Upper lobe of left lung (tissue), 6 donors: ENCODE measurements around the gene LRTM2. TPM values are rescaled to one million over a fixed set of nuclear protein-coding genes. Genes with fewer than 3 reads are reported as not detected.
A peak's percentile ranks its signal among the peaks of the same experiment; 100 is the strongest.

Experiments
- ATAC-seq, 2 donors: fragments of 200-7000 bp; cut with Tn5 transposase; one replicate each; pipeline ENCODE4 v1.9.1; 2022; ENCODE audit warnings: mild to moderate bottlenecking in 2 of 2, moderate library complexity in 2 of 2; ENCODE audit not compliant: low FRiP score in 2 of 2
- DNase-seq, 2 donors: peaks; one replicate each; pipeline ENCODE4 v3.0.0-alpha.2; 2019 to 2020
- H3K27ac ChIP-seq, 4 donors: fragments of 200-600 bp; sonication (generic); one replicate each; pipeline ENCODE4 v1.5.1; 2016 to 2019
- H3K27me3 ChIP-seq, 4 donors: fragments of 200-600 bp; sonication (generic); one replicate each; pipeline ENCODE4 v1.5.1; 2017 to 2019
- H3K36me3 ChIP-seq, 4 donors: fragments of 200-600 bp; sonication (generic); one replicate each; pipeline ENCODE4 v1.5.1; 2016 to 2019
- H3K4me1 ChIP-seq, 4 donors: fragments of 200-600 bp; sonication (generic); one replicate each; pipeline ENCODE4 v1.5.1; 2018 to 2019
- H3K4me3 ChIP-seq, 4 donors: fragments of 200-600 bp; sonication (generic); one replicate each; pipeline ENCODE4 v1.5.1; 2017 to 2019; ENCODE audit warnings: mild to moderate bottlenecking in 2 of 4, moderate library complexity in 1 of 4
- H3K9me3 ChIP-seq, 4 donors: fragments of 200-600 bp; sonication (generic); one replicate each; pipeline ENCODE4 v1.5.1; 2018 to 2019
- EP300 ChIP-seq, 4 donors: sonication (generic); formaldehyde crosslinking; IDR thresholded peaks; one replicate each; pipeline ENCODE4 v1.5.1; 2017; ENCODE audit warnings: antibody characterized with exemption in 4 of 4, control low read depth in 2 of 4
- POLR2A ChIP-seq, 4 donors: fragments of 450-650 bp; IDR thresholded peaks; one replicate each; pipeline ENCODE4 v1.5.1; 2016 to 2017; ENCODE audit warnings: antibody characterized with exemption in 4 of 4, mild to moderate bottlenecking in 2 of 4
- POLR2AphosphoS5 ChIP-seq, 2 donors: sonication (generic); formaldehyde crosslinking; IDR thresholded peaks; one replicate each; pipeline ENCODE4 v1.5.1; 2017; ENCODE audit warnings: antibody characterized with exemption in 2 of 2
- WGBS, 2 donors: methylation state at CpG; one replicate each; pipeline ENCODE4 v1.1.5; 2017 to 2018; 5-methylcytosine and 5-hydroxymethylcytosine counted together
- total RNA-seq, 6 donors: library from RNA; depleted of rRNA in 4 of 6; stranded (reverse); fragments of >200 nt in 4 of 6; gene quantifications; one replicate each; pipeline versions ENCODE4 v1.1.0 to v1.2.1, GENCODE V29; 2016 to 2021
- TF ChIP-seq, protein P1 (sequence below), 6 experiments: fragments of 450-650 bp in 4 of 6; fragments of 200-600 bp in 2 of 6; sonication (generic) in 2 of 6; IDR thresholded peaks; one replicate each; pipeline ENCODE4 v1.5.1; 2016 to 2019; ENCODE audit warnings: antibody characterized with exemption in 6 of 6
- donor health status: DM: no; HTN: no; CAD: no; lungs with moderate emphysema.
- donor health status: DM: no; HTN: yes; CAD: no; lungs with severe emphysema.

LRTM2 gene
- total RNA-seq, 6 donors from 2014 or later, result not detected

DNA sequence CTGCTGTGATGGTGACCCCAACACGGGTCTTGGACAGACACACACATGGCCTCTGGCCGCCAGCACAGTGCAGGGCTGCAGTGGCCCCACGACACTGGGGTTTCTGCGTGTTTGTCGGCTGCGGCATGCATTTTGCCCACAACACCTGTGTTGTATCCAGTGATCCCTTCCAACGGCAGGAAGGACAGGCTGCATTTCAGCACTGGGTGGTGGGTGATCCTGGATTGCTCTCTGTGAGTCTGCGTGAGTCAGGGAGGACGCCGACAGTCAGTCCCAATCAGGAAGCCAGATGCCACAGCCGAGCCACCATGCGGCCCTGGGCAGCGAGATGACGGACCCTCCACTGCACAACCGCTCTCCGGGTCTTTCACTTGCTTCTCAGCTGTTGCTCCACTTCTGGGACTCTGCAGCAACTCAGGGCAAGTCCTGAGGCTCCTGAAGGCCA is 20.6 kb downstream of the LRTM2 start:
- H3K27ac ChIP-seq, result no peak overlapping the region
- no peaks in the 10 kb centered on the region for H3K27me3 ChIP-seq
- H3K36me3 ChIP-seq, result no peaks in the 10 kb centered on the region
- WGBS, 2 donors, result 64 to 92% methylated on average over 3 to 16 of the region's 16 CpGs
- DNase-seq, result peak in 1 of 2 donors; percentile 52
- no peak for ATAC-seq
- H3K9me3 ChIP-seq, result no peaks in the 10 kb centered on the region
- TF ChIP-seq, protein P1, sequence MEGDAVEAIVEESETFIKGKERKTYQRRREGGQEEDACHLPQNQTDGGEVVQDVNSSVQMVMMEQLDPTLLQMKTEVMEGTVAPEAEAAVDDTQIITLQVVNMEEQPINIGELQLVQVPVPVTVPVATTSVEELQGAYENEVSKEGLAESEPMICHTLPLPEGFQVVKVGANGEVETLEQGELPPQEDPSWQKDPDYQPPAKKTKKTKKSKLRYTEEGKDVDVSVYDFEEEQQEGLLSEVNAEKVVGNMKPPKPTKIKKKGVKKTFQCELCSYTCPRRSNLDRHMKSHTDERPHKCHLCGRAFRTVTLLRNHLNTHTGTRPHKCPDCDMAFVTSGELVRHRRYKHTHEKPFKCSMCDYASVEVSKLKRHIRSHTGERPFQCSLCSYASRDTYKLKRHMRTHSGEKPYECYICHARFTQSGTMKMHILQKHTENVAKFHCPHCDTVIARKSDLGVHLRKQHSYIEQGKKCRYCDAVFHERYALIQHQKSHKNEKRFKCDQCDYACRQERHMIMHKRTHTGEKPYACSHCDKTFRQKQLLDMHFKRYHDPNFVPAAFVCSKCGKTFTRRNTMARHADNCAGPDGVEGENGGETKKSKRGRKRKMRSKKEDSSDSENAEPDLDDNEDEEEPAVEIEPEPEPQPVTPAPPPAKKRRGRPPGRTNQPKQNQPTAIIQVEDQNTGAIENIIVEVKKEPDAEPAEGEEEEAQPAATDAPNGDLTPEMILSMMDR (IDR thresholded peaks at IDR 0.05), result no peak
- H3K4me1 ChIP-seq, result no peaks in the 10 kb centered on the region
- no peak overlapping the region for H3K4me3 ChIP-seq

DNA sequence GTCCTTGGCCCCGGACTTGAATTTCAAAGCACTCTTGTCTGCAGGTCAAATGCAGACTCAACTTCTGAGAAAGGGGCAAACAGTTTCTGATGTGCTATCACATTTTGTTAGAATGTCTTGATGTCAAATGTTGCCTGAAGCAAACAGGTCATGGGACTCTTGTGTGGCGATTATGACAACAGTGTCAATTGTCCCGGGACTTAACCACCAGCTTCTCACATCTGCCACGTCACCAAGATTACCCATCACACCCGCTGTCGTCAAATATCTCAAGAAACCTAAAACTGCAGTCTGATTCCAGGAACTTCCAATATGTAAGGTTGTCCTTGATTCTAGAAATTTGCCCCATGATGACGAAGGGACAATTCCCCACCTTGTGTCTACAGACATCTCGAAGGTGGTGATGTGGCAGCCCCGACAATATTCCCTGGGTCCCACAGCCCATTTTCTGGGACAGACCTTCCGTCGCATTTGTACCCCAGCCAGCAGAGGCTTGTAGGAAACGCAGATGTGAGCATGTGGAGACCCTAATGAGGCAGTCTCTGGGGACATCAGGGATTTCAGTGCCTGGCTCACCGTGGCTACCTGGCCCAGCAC is 21.3 kb downstream of the LRTM2 start:
- WGBS, 2 donors, result 82 to 86% methylated on average over 9 to 13 of the region's 13 CpGs
- DNase-seq (no peak), ATAC-seq (no peak)
- H3K4me3 ChIP-seq, result no peak overlapping the region
- no peaks in the 10 kb centered on the region for H3K27me3 ChIP-seq
- no peak overlapping the region for H3K27ac ChIP-seq
- no peaks in the 10 kb centered on the region for H3K4me1 ChIP-seq
- H3K36me3 ChIP-seq, result no peaks in the 10 kb centered on the region
- TF ChIP-seq EP300 (IDR thresholded peaks at IDR 0.05) (no peak), POLR2AphosphoS5 (IDR thresholded peaks at IDR 0.05) (no peak), POLR2A (IDR thresholded peaks at IDR 0.05) (no peak)
- TF ChIP-seq, protein P1 (IDR thresholded peaks at IDR 0.05), result no peak
- no peaks in the 10 kb centered on the region for H3K9me3 ChIP-seq

DNA sequence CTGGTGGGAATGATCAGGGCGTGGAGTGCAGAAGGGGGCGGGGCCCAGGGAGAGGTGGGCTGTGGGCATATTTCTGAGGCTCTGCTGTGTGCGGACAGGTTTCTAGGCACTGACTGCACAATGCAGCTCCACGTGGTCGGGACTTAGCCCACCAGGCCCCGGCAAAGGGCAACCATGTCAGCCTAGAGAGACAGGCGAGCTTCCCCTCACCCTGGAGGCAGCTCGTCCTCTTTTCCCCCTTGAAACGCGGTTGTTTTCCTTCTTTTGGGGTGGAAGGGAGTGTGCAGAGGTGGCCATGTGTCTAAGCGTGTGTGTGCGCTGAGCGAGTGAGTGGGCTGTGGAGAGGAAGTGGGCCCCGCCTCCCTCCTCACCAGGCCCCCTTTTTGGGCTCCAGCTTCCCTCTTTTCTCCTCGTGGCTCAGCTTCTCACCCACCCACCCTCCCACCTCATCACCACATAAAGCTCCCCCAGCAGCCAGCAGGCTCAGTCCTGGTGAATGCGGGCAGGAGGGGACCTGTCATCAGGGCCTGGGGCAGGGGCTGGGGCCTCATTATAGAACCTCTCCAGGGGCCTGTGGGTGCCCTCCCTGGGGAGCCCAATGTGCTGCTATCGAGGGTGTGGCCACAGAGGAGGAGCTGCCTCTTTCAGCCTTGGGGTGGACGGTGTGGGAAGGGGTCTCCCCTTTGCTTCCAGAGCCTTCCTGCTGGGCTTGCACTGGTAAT is 22.0 kb downstream of the LRTM2 start:
- WGBS, 2 donors, result 58 to 69% methylated on average over 14 to 18 of the region's 18 CpGs
- H3K4me3 ChIP-seq, result no peak overlapping the region
- no peak overlapping the region for H3K27ac ChIP-seq
- TF ChIP-seq POLR2A (IDR thresholded peaks at IDR 0.05), result no peak
- no peak for TF ChIP-seq POLR2AphosphoS5 (IDR thresholded peaks at IDR 0.05)
- TF ChIP-seq EP300 (IDR thresholded peaks at IDR 0.05), result no peak
- TF ChIP-seq, protein P1 (IDR thresholded peaks at IDR 0.05), result no peak
- no peaks in the 10 kb centered on the region for H3K4me1 ChIP-seq
- no peaks in the 10 kb centered on the region for H3K9me3 ChIP-seq
- DNase-seq (peak in 1 of 2 donors; percentile 16), ATAC-seq (peak in 1 of 2 donors; percentile 17)
- no peaks in the 10 kb centered on the region for H3K36me3 ChIP-seq
- H3K27me3 ChIP-seq, result no peaks in the 10 kb centered on the region

DNA sequence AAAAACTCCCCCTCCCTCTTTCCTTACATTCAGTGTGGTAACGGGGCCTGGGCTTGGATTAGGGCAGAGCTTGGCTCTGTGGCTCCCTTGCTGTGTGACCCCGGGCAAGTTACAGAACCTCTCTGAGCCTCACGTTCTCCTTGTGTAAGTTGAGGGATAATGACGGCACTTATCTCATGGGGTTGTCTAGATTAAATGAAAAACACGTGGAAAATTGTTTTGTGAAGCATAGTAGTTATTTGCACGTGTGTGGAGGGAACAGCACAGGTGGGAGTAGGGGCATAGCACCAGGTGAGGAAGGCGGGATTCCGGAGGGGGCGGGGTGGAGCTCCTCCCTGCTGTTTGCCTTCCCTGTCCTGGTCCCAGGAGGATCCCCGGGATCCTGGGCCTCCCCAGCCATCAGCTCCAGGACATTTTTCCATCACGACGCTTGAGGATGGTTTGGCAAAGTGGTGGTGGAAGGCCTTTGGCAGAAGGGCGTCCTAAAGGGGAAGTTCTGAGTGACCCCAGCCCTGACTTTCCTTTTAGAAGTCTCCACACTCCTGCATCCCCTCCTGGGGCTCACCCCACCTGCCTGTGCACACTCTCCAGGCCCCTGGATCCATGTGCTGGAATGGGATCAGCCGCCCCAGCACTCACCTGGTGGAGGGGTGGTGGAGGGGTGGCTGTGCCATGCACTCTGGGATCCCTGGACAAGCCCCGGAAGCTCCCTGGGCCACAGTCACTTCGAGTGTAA is 22.7 kb downstream of the LRTM2 start:
- DNase-seq, result no peak
- no peak for ATAC-seq
- no peak for TF ChIP-seq POLR2AphosphoS5 (IDR thresholded peaks at IDR 0.05)
- no peak for TF ChIP-seq POLR2A (IDR thresholded peaks at IDR 0.05)

DNA sequence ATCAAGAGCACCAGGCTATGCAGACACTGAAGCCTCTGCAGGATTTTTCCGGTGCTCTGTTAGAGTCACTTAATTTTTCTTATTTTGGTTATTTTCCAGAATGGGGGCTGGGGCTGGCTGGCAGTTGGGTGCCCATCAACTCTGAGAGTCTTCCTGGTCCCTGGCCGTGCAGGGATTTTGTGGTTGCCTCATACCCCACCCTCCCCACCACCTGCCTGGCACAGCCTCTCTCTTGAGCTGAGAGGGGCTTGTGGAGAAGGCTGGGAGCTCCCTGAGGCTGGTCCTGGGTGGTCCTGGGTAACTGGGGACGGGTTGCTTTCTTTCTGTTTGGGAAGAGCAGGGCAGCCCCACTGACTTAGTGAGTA is 23.3 kb downstream of the LRTM2 start:
- DNase-seq (peak in 1 of 2 donors; percentile 3), ATAC-seq (no peak)
- WGBS, 2 donors, result 54% methylated on average over 2 to 3 of the region's 3 CpGs
- no peaks in the 10 kb centered on the region for H3K4me1 ChIP-seq
- no peak overlapping the region for H3K27ac ChIP-seq
- H3K36me3 ChIP-seq, result no peaks in the 10 kb centered on the region
- no peaks in the 10 kb centered on the region for H3K27me3 ChIP-seq
- H3K4me3 ChIP-seq, result no peak overlapping the region
- TF ChIP-seq, protein P1 (IDR thresholded peaks at IDR 0.05), result no peak
- TF ChIP-seq POLR2A (IDR thresholded peaks at IDR 0.05), result no peak
- no peak for TF ChIP-seq EP300 (IDR thresholded peaks at IDR 0.05)
- TF ChIP-seq POLR2AphosphoS5 (IDR thresholded peaks at IDR 0.05), result no peak
- H3K9me3 ChIP-seq, result no peaks in the 10 kb centered on the region

More for the DNA sequence above, 22.7 kb downstream of the LRTM2 start:
- no peaks in the 10 kb centered on the region for H3K36me3 ChIP-seq
- no peaks in the 10 kb centered on the region for H3K4me1 ChIP-seq
- H3K9me3 ChIP-seq, result no peaks in the 10 kb centered on the region
- H3K27ac ChIP-seq, result no peak overlapping the region
- H3K4me3 ChIP-seq, result no peak overlapping the region
- no peaks in the 10 kb centered on the region for H3K27me3 ChIP-seq
- 66 to 72% methylated on average over 14 to 16 of the region's 16 CpGs for WGBS, 2 donors
